ENCODE measurements around the gene TRMO. TPM values are rescaled to one million over a fixed set of nuclear protein-coding genes. Genes with fewer than 3 reads are reported as not detected.

The TRMO gene
- total and polyA plus RNA-seq, 2 of the 13 experiments (the other 11 are each of a cell fraction or from before 2014, with no cell fraction given), result 8.7 to 18.6 TPM

DNA sequence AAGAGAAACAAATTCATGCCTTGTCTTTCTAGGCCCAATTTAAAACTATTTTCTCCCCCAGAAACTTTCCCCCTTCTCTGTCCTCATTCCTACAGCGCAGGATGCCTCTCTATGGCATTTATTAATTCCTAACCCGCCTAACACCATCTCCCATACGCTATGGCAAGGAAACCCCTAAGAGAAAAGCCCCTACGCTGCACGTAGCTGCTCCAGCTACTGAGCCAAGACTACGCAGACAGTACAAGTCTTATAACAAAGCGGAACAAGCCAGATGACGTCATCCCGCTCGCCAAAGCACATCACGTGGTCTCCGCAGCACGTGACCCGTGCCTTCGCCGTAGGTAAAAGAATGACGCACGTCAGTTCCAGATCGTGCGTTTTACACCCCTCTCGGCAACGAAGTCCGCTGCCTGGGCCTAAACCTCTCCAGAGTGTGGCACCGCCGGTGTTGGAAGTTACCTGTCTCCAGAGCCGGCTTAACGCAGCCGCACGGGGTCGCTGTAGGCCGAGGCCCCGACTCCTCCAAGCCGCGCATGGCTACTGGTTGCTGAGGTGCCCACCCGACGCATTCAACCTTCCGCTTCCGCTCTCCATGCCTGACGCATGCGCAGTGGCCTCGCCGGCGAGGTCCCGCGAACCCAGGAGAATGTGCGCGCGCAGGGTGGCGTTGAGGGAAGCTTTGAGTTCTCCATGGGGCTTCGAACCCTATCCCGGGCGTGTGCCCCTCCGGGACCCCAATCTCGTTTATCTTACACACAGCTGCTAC, at the start of gene TRMO (continued):
- no peak for TF ChIP-seq TFAP4 (IDR thresholded peaks at IDR 0.05; ENCODE audit: borderline replicate concordance, low read depth)
- TF ChIP-seq, protein P1, sequence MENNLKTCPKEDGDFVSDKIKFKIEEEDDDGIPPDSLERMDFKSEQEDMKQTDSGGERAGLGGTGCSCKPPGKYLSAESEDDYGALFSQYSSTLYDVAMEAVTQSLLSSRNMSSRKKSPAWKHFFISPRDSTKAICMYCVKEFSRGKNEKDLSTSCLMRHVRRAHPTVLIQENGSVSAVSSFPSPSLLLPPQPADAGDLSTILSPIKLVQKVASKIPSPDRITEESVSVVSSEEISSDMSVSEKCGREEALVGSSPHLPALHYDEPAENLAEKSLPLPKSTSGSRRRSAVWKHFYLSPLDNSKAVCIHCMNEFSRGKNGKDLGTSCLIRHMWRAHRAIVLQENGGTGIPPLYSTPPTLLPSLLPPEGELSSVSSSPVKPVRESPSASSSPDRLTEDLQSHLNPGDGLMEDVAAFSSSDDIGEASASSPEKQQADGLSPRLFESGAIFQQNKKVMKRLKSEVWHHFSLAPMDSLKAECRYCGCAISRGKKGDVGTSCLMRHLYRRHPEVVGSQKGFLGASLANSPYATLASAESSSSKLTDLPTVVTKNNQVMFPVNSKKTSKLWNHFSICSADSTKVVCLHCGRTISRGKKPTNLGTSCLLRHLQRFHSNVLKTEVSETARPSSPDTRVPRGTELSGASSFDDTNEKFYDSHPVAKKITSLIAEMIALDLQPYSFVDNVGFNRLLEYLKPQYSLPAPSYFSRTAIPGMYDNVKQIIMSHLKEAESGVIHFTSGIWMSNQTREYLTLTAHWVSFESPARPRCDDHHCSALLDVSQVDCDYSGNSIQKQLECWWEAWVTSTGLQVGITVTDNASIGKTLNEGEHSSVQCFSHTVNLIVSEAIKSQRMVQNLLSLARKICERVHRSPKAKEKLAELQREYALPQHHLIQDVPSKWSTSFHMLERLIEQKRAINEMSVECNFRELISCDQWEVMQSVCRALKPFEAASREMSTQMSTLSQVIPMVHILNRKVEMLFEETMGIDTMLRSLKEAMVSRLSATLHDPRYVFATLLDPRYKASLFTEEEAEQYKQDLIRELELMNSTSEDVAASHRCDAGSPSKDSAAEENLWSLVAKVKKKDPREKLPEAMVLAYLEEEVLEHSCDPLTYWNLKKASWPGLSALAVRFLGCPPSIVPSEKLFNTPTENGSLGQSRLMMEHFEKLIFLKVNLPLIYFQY (CRISPR knock-in tag; IDR thresholded peaks at IDR 0.05; ENCODE audit: borderline replicate concordance), result no peak
- TF ChIP-seq SNAPC5 (CRISPR knock-in tag; IDR thresholded peaks at IDR 0.05; ENCODE audit: borderline replicate concordance), result no peak
- TF ChIP-seq, protein P2, sequence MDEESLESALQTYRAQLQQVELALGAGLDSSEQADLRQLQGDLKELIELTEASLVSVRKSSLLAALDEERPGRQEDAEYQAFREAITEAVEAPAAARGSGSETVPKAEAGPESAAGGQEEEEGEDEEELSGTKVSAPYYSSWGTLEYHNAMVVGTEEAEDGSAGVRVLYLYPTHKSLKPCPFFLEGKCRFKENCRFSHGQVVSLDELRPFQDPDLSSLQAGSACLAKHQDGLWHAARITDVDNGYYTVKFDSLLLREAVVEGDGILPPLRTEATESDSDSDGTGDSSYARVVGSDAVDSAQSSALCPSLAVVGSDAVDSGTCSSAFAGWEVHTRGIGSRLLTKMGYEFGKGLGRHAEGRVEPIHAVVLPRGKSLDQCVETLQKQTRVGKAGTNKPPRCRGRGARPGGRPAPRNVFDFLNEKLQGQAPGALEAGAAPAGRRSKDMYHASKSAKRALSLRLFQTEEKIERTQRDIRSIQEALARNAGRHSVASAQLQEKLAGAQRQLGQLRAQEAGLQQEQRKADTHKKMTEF (CRISPR knock-in tag; IDR thresholded peaks at IDR 0.05), result peak; percentile 99
- TF ChIP-seq RBM22 (optimal IDR thresholded peaks at IDR 0.05; ENCODE audit: low read length), result peak; percentile 74
- no peak; the same call in 1 of the 2 replicates for TF ChIP-seq ZFP36L2 (CRISPR knock-in tag; IDR thresholded peaks at IDR 0.05)
- TF ChIP-seq, protein P3, sequence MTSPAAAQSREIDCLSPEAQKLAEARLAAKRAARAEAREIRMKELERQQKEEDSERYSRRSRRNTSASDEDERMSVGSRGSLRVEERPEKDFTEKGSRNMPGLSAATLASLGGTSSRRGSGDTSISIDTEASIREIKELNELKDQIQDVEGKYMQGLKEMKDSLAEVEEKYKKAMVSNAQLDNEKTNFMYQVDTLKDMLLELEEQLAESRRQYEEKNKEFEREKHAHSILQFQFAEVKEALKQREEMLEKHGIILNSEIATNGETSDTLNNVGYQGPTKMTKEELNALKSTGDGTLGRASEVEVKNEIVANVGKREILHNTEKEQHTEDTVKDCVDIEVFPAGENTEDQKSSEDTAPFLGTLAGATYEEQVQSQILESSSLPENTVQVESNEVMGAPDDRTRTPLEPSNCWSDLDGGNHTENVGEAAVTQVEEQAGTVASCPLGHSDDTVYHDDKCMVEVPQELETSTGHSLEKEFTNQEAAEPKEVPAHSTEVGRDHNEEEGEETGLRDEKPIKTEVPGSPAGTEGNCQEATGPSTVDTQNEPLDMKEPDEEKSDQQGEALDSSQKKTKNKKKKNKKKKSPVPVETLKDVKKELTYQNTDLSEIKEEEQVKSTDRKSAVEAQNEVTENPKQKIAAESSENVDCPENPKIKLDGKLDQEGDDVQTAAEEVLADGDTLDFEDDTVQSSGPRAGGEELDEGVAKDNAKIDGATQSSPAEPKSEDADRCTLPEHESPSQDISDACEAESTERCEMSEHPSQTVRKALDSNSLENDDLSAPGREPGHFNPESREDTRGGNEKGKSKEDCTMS (CRISPR knock-in tag; conservative IDR thresholded peaks at IDR 0.05), result 0 out of 2 replicates have a peak, but pooled peaks have one; percentile 31
- TF ChIP-seq FOXC1 (CRISPR knock-in tag; IDR thresholded peaks at IDR 0.05; ENCODE audit: borderline replicate concordance), result peak; percentile 99
- TF ChIP-seq, protein P4, sequence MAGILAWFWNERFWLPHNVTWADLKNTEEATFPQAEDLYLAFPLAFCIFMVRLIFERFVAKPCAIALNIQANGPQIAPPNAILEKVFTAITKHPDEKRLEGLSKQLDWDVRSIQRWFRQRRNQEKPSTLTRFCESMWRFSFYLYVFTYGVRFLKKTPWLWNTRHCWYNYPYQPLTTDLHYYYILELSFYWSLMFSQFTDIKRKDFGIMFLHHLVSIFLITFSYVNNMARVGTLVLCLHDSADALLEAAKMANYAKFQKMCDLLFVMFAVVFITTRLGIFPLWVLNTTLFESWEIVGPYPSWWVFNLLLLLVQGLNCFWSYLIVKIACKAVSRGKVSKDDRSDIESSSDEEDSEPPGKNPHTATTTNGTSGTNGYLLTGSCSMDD (CRISPR knock-in tag; IDR thresholded peaks at IDR 0.05), result no peak
- TF ChIP-seq, protein P5, sequence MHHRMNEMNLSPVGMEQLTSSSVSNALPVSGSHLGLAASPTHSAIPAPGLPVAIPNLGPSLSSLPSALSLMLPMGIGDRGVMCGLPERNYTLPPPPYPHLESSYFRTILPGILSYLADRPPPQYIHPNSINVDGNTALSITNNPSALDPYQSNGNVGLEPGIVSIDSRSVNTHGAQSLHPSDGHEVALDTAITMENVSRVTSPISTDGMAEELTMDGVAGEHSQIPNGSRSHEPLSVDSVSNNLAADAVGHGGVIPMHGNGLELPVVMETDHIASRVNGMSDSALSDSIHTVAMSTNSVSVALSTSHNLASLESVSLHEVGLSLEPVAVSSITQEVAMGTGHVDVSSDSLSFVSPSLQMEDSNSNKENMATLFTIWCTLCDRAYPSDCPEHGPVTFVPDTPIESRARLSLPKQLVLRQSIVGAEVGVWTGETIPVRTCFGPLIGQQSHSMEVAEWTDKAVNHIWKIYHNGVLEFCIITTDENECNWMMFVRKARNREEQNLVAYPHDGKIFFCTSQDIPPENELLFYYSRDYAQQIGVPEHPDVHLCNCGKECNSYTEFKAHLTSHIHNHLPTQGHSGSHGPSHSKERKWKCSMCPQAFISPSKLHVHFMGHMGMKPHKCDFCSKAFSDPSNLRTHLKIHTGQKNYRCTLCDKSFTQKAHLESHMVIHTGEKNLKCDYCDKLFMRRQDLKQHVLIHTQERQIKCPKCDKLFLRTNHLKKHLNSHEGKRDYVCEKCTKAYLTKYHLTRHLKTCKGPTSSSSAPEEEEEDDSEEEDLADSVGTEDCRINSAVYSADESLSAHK (CRISPR knock-in tag; IDR thresholded peaks at IDR 0.05; ENCODE audit: borderline replicate concordance), result no peak
- peak; percentile 94 for TF ChIP-seq FOSL2 (CRISPR knock-in tag; IDR thresholded peaks at IDR 0.05)
- peak; percentile 87 to 98 for TF ChIP-seq POLR2A (IDR thresholded peaks at IDR 0.05; ENCODE audit: insufficient read depth in 1 of 2, low read depth in 2 of 2, low read length in 2 of 2)
- no peak for TF ChIP-seq ZFP36 (IDR thresholded peaks at IDR 0.05; ENCODE audit: borderline replicate concordance, low read depth, low read length, partially characterized antibody)
- peak; percentile 90 for TF ChIP-seq ISL2 (CRISPR knock-in tag; IDR thresholded peaks at IDR 0.05)
- no peak for TF ChIP-seq TRIM24 (CRISPR knock-in tag; IDR thresholded peaks at IDR 0.05)
- peak; percentile 62; the same call in 1 of the 2 replicates for TF ChIP-seq TSC22D2 (CRISPR knock-in tag; IDR thresholded peaks at IDR 0.05; ENCODE audit: borderline replicate concordance)
